HepG2 (cell line): Measurements from ENCODE around the gene AKAP1. TPM values are rescaled to one million over a fixed set of nuclear protein-coding genes. Genes with fewer than 3 reads are reported as not detected.

Experiments
- CREM ChIP-seq, 2 experiments: sonication (generic) in 1 of 2; formaldehyde crosslinking in 1 of 2; IDR thresholded peaks; 2 replicates each; pipeline versions ENCODE4 v1.4.0 to v1.6.1; 2016 to 2020; ENCODE audit warnings: antibody characterized with exemption in 1 of 2, mild to moderate bottlenecking in 1 of 2, missing genetic modification reagents in 1 of 2
- ELF3 ChIP-seq: IDR thresholded peaks from 2 replicates; pipeline ENCODE4 v1.6.1; 2016; ENCODE audit warnings: missing genetic modification reagents, missing compliant biosample characterization
- FOXJ3 ChIP-seq: sonication (generic); formaldehyde crosslinking; IDR thresholded peaks from 2 replicates; pipeline ENCODE4 v1.4.0; 2020; ENCODE audit warnings: missing genetic modification reagents, mild to moderate bottlenecking, borderline replicate concordance
- FOXO1 ChIP-seq: sonication (generic); formaldehyde crosslinking; IDR thresholded peaks from 2 replicates; pipeline ENCODE4 v1.4.0; 2020; ENCODE audit warnings: missing genetic modification reagents
- KDM3A ChIP-seq: IDR thresholded peaks from 2 replicates; pipeline ENCODE4 v1.6.1; 2018; ENCODE audit warnings: low read depth, missing compliant biosample characterization
- MYC ChIP-seq: sonication (generic); formaldehyde crosslinking; IDR thresholded peaks from 2 replicates; pipeline ENCODE4 v1.9.0; 2021; ENCODE audit warnings: missing genetic modification reagents, borderline replicate concordance
- NRL ChIP-seq: sonication (generic); formaldehyde crosslinking; IDR thresholded peaks from 2 replicates; pipeline ENCODE4 v1.5.0; 2020; ENCODE audit warnings: missing genetic modification reagents, mild to moderate bottlenecking, moderate library complexity, borderline replicate concordance
- PRPF4 ChIP-seq: fragments of 200-400 bp; formaldehyde crosslinking; IDR thresholded peaks from 2 replicates; pipeline ENCODE4 v1.6.1; 2016; ENCODE audit warnings: low read length, low read depth; ENCODE audit not compliant: poor library complexity, severe bottlenecking
- RNF2 ChIP-seq: fragments of 450-650 bp; conservative IDR thresholded peaks from 2 replicates; pipeline ENCODE4 v1.6.1; 2016; ENCODE audit warnings: low read depth
- RORA ChIP-seq: sonication (generic); formaldehyde crosslinking; IDR thresholded peaks from 2 replicates; pipeline ENCODE4 v1.5.0; 2020; ENCODE audit warnings: mild to moderate bottlenecking, missing genetic modification reagents, moderate library complexity
- TCF7 ChIP-seq: sonication (generic); IDR thresholded peaks from 2 replicates; pipeline ENCODE4 v1.6.1; 2016; ENCODE audit warnings: antibody characterized with exemption, low read depth
- ZFP36L1 ChIP-seq: sonication (generic); formaldehyde crosslinking; IDR thresholded peaks from 2 replicates; pipeline ENCODE4 v1.8.0; 2022; ENCODE audit warnings: mild to moderate bottlenecking, missing genetic modification reagents, moderate library complexity
- ZNF546 ChIP-seq: sonication (generic); formaldehyde crosslinking; conservative IDR thresholded peaks from 2 replicates; pipeline ENCODE4 v1.8.1; 2023; ENCODE audit warnings: mild to moderate bottlenecking, missing genetic modification reagents
- ZNF557 ChIP-seq: sonication (generic); formaldehyde crosslinking; IDR thresholded peaks from 2 replicates; pipeline ENCODE4 v1.4.0; 2020; ENCODE audit warnings: missing genetic modification reagents
- ZNF703 ChIP-seq: sonication (generic); formaldehyde crosslinking; IDR thresholded peaks from 2 replicates; pipeline ENCODE4 v1.5.1; 2020; ENCODE audit warnings: missing genetic modification reagents, mild to moderate bottlenecking, moderate library complexity, borderline replicate concordance
- ZNF792 ChIP-seq: IDR thresholded peaks from 2 replicates; pipeline ENCODE4 v1.6.1; 2016
- polyA plus RNA-seq, 8 experiments: library from polyadenylated mRNA; depleted of rRNA in 3 of 8; stranded (reverse) in 7 of 8; unstranded in 1 of 8; fragments of >200 nt; fragmentation: Illumina TruSeq in 4 of 8; extraction: Trizol in 4 of 8; gene quantifications; 2 replicates each; pipeline versions ENCODE4 v1.2.1 to v1.2.3, GENCODE V29; 2011 to 2016; ENCODE audit warnings: low read depth in 4 of 8, missing spikeins in 1 of 8, mixed read lengths in 1 of 8; ENCODE audit not compliant: insufficient read depth in 1 of 8
- total RNA-seq, 5 experiments: library from RNA; depleted of rRNA; stranded (reverse); fragments of >200 nt; fragmentation: Illumina TruSeq; extraction: Trizol; gene quantifications; 2 replicates each; pipeline ENCODE4 v1.2.3, GENCODE V29; 2016; ENCODE audit warnings: low read depth in 1 of 5
- TF ChIP-seq, protein P1 (sequence below): sonication (generic); formaldehyde crosslinking; IDR thresholded peaks from 2 replicates; pipeline ENCODE4 v1.4.0; 2020; ENCODE audit warnings: missing genetic modification reagents; ENCODE audit errors: not compliant biosample characterization
- TF ChIP-seq, protein P2 (sequence below): sonication (generic); formaldehyde crosslinking; IDR thresholded peaks from 2 replicates; pipeline ENCODE4 v1.5.1; 2020; ENCODE audit warnings: mild to moderate bottlenecking, moderate library complexity, missing genetic modification reagents
- TF ChIP-seq, protein P3 (sequence below): sonication (generic); formaldehyde crosslinking; IDR thresholded peaks from 2 replicates; pipeline ENCODE4 v1.8.0; 2022; ENCODE audit warnings: missing genetic modification reagents, mild to moderate bottlenecking, inconsistent platforms, borderline replicate concordance
- TF ChIP-seq, protein P4 (sequence below): sonication (generic); formaldehyde crosslinking; IDR thresholded peaks from 2 replicates; pipeline ENCODE4 v1.8.1; 2022; ENCODE audit warnings: low read depth, mild to moderate bottlenecking, missing genetic modification reagents
- TF ChIP-seq, protein P5 (sequence below): sonication (generic); formaldehyde crosslinking; IDR thresholded peaks from 2 replicates; pipeline ENCODE4 v1.5.0; 2020; ENCODE audit warnings: missing genetic modification reagents, mild to moderate bottlenecking, borderline replicate concordance

The AKAP1 gene
- total and polyA plus RNA-seq, 2 of the 13 experiments (the other 11 are each of a cell fraction or from before 2014, with no cell fraction given), result 101 to 131 TPM

DNA sequence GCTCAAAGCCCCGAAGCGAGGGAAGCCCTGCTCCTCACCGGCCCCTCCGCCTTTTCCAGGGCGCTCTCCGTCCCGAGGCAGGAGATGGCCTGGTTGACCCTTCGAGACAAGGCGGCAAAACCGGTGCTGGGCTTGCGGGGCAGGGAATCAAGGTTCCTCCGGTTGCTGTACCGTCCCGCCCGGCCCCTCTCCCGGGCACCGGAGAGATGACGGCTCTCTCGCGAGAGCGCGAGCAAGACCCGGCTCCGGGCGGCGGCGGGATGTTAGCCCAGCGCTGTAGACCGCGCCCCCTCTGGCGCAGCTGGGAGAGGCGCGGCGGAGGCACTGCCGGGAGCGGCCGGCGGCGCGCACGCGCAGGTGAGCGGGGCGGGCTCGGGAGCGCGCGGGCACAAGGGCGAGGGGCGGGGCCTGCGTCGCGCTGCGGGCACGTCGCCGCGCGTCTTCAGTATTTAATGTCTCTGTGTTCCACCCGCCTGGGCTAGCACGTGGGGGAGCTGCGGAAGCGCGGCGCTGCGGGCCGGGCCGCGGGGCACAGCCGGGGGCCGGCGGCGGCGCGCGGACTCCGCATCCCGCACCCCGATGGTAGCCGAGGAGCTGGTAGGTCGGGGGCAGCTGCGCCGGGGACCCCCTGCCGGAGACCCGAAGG is at the start of gene AKAP1 (continued):
- TF ChIP-seq NRL (CRISPR knock-in tag) (peak; percentile 92; the same call in 1 of the 2 replicates), FOXJ3 (no peak), ELF3 (CRISPR knock-in tag) (peak; percentile 95), RNF2 (peak; percentile 44; the same call in 1 of the 2 replicates), CREM (IDR thresholded peaks at IDR 0.05) (no peak), CREM (CRISPR knock-in tag; IDR thresholded peaks at IDR 0.05) (no peak), RORA (CRISPR knock-in tag) (no peak), ZNF792 (CRISPR knock-in tag) (peak; percentile 87; the same call in 1 of the 2 replicates), ZNF703 (CRISPR knock-in tag) (no peak), ZFP36L1 (CRISPR knock-in tag) (0 out of 2 replicates have a peak, but pooled peaks have one; percentile 22), KDM3A (CRISPR knock-in tag) (0 out of 2 replicates have a peak, but pooled peaks have one; percentile 45), MYC (CRISPR knock-in tag) (peak; percentile 75), ZNF557 (CRISPR knock-in tag) (no peak), PRPF4 (no peak), FOXO1 (CRISPR knock-in tag) (peak; percentile 63; the same call in 1 of the 2 replicates), ZNF546 (CRISPR knock-in tag) (peak; percentile 66), TCF7 (no peak)
- TF ChIP-seq, protein P1, sequence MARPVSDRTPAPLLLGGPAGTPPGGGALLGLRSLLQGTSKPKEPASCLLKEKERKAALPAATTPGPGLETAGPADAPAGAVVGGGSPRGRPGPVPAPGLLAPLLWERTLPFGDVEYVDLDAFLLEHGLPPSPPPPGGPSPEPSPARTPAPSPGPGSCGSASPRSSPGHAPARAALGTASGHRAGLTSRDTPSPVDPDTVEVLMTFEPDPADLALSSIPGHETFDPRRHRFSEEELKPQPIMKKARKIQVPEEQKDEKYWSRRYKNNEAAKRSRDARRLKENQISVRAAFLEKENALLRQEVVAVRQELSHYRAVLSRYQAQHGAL (CRISPR knock-in tag), result no peak
- TF ChIP-seq, protein P2, sequence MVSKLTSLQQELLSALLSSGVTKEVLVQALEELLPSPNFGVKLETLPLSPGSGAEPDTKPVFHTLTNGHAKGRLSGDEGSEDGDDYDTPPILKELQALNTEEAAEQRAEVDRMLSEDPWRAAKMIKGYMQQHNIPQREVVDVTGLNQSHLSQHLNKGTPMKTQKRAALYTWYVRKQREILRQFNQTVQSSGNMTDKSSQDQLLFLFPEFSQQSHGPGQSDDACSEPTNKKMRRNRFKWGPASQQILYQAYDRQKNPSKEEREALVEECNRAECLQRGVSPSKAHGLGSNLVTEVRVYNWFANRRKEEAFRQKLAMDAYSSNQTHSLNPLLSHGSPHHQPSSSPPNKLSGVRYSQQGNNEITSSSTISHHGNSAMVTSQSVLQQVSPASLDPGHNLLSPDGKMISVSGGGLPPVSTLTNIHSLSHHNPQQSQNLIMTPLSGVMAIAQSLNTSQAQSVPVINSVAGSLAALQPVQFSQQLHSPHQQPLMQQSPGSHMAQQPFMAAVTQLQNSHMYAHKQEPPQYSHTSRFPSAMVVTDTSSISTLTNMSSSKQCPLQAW (CRISPR knock-in tag), result peak; percentile 94
- TF ChIP-seq, protein P3, sequence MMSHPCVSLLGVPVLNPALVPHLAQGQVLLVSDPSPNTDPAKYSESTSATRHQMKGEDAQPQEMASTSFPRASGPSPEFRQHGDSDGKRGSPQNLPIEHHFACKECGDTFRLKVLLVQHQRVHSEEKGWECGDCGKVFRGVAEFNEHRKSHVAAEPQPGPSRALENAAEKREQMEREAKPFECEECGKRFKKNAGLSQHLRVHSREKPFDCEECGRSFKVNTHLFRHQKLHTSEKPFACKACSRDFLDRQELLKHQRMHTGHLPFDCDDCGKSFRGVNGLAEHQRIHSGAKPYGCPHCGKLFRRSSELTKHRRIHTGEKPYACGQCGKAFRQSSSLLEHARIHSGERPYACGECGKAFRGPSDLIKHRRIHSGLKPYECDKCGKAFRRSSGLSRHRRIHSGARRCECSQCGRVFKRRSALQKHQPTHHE (CRISPR knock-in tag), result no peak
- TF ChIP-seq, protein P4, sequence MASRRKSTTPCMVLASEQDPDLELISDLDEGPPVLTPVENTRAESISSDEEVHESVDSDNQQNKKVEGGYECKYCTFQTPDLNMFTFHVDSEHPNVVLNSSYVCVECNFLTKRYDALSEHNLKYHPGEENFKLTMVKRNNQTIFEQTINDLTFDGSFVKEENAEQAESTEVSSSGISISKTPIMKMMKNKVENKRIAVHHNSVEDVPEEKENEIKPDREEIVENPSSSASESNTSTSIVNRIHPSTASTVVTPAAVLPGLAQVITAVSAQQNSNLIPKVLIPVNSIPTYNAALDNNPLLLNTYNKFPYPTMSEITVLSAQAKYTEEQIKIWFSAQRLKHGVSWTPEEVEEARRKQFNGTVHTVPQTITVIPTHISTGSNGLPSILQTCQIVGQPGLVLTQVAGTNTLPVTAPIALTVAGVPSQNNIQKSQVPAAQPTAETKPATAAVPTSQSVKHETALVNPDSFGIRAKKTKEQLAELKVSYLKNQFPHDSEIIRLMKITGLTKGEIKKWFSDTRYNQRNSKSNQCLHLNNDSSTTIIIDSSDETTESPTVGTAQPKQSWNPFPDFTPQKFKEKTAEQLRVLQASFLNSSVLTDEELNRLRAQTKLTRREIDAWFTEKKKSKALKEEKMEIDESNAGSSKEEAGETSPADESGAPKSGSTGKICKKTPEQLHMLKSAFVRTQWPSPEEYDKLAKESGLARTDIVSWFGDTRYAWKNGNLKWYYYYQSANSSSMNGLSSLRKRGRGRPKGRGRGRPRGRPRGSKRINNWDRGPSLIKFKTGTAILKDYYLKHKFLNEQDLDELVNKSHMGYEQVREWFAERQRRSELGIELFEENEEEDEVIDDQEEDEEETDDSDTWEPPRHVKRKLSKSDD (CRISPR knock-in tag), result 0 out of 2 replicates have a peak, but pooled peaks have one; percentile 18
- TF ChIP-seq, protein P5, sequence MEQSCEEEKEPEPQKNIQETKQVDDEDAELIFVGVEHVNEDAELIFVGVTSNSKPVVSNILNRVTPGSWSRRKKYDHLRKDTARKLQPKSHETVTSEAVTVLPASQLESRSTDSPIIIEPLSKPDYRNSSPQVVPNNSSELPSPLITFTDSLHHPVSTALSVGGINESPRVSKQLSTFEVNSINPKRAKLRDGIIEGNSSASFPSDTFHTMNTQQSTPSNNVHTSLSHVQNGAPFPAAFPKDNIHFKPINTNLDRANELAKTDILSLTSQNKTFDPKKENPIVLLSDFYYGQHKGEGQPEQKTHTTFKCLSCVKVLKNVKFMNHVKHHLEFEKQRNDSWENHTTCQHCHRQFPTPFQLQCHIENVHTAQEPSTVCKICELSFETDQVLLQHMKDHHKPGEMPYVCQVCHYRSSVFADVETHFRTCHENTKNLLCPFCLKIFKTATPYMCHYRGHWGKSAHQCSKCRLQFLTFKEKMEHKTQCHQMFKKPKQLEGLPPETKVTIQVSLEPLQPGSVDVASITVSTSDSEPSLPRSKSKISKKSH (CRISPR knock-in tag), result peak; percentile 90
